Liver (tissue), 9 donors: Measurements from ENCODE around the gene TRNT1. TPM values are rescaled to one million over a fixed set of nuclear protein-coding genes. Genes with fewer than 3 reads are reported as not detected.

Experiments
- DNase-seq: peaks from one replicate; pipeline ENCODE4 v3.0.0-alpha.2; 2017; ENCODE audit warnings: low spot score
- H3K27ac ChIP-seq, 2 donors: one replicate each; pipeline ENCODE4 v1.7.0; 2013; ENCODE audit warnings: inconsistent platforms in 2 of 2, low read length in 2 of 2, control low read depth in 1 of 2, low read depth in 1 of 2, mild to moderate bottlenecking in 1 of 2
- H3K27me3 ChIP-seq, 4 donors: one replicate each; pipeline versions ENCODE4 v1.6.1 to v1.7.0; 2013; ENCODE audit warnings: low read length in 3 of 4, inconsistent platforms in 1 of 4, mild to moderate bottlenecking in 1 of 4, moderate library complexity in 1 of 4; ENCODE audit not compliant: control insufficient read depth in 4 of 4, insufficient read depth in 4 of 4
- H3K36me3 ChIP-seq, 4 donors: one replicate each; pipeline versions ENCODE4 v1.6.1 to v1.7.0; 2013; ENCODE audit warnings: low read length in 3 of 4, mild to moderate bottlenecking in 3 of 4, low read depth in 1 of 4, moderate library complexity in 1 of 4; ENCODE audit not compliant: control insufficient read depth in 4 of 4, insufficient read depth in 3 of 4
- H3K4me1 ChIP-seq, 4 donors: one replicate each; pipeline versions ENCODE4 v1.6.1 to v1.7.0; 2013; ENCODE audit warnings: low read length in 3 of 4, mild to moderate bottlenecking in 3 of 4, moderate library complexity in 1 of 4; ENCODE audit not compliant: control insufficient read depth in 4 of 4, insufficient read depth in 4 of 4
- H3K4me3 ChIP-seq, 3 donors: one replicate each; pipeline versions ENCODE4 v1.6.1 to v1.7.0; 2013; ENCODE audit warnings: low read length in 3 of 3, control low read depth in 1 of 3, low read depth in 1 of 3, mild to moderate bottlenecking in 1 of 3
- H3K9ac ChIP-seq, 2 donors: one replicate each; pipeline ENCODE4 v1.7.0; 2013; ENCODE audit warnings: low read length in 2 of 2, mild to moderate bottlenecking in 2 of 2, moderate library complexity in 2 of 2, control low read depth in 1 of 2, low read depth in 1 of 2
- H3K9me3 ChIP-seq, 4 donors: one replicate each; pipeline versions ENCODE4 v1.6.1 to v1.7.0; 2013; ENCODE audit warnings: low read length in 3 of 4; ENCODE audit not compliant: control insufficient read depth in 4 of 4
- ATF3 ChIP-seq: IDR thresholded peaks from 2 replicates; pipeline ENCODE4 v1.6.1; 2016; ENCODE audit warnings: antibody characterized with exemption
- CTCF ChIP-seq: fragments of 150-350 bp; IDR thresholded peaks from 2 replicates; pipeline ENCODE4 v1.5.1; 2017; ENCODE audit warnings: improper control_type of control experiment, low read depth, low read length; ENCODE audit not compliant: missing input control
- EGR1 ChIP-seq, 2 donors: IDR thresholded peaks; 2 replicates each; pipeline ENCODE4 v1.6.1; 2016 to 2018; ENCODE audit warnings: antibody characterized with exemption in 2 of 2, low read depth in 2 of 2
- FOXA1 ChIP-seq: IDR thresholded peaks from 2 replicates; pipeline ENCODE4 v1.6.1; 2016; ENCODE audit warnings: antibody characterized with exemption
- FOXA2 ChIP-seq: IDR thresholded peaks from 2 replicates; pipeline ENCODE4 v1.6.1; 2016; ENCODE audit warnings: antibody characterized with exemption
- GABPA ChIP-seq, 2 donors: IDR thresholded peaks in 1 of 2; conservative IDR thresholded peaks in 1 of 2; 2 replicates each; pipeline ENCODE4 v1.6.1; 2016; ENCODE audit warnings: antibody characterized with exemption in 2 of 2, mild to moderate bottlenecking in 1 of 2, moderate library complexity in 1 of 2
- HNF4A ChIP-seq, 2 donors: conservative IDR thresholded peaks; 2 replicates each; pipeline ENCODE4 v1.6.1; 2016; ENCODE audit warnings: antibody characterized with exemption in 2 of 2, mild to moderate bottlenecking in 2 of 2
- HNF4G ChIP-seq: IDR thresholded peaks from 2 replicates; pipeline ENCODE4 v1.6.1; 2016; ENCODE audit warnings: antibody characterized with exemption
- JUND ChIP-seq, 2 donors: IDR thresholded peaks; 2 replicates each; pipeline ENCODE4 v1.6.1; 2016; ENCODE audit warnings: antibody characterized with exemption in 2 of 2
- MAX ChIP-seq: IDR thresholded peaks from 2 replicates; pipeline ENCODE4 v1.6.1; 2016; ENCODE audit warnings: antibody characterized with exemption
- NR2F2 ChIP-seq: IDR thresholded peaks from 2 replicates; pipeline ENCODE4 v1.6.1; 2016; ENCODE audit warnings: antibody characterized with exemption
- RAD21 ChIP-seq, 2 donors: IDR thresholded peaks; 2 replicates each; pipeline ENCODE4 v1.6.1; 2016; ENCODE audit warnings: antibody characterized with exemption in 2 of 2, mild to moderate bottlenecking in 2 of 2
- REST ChIP-seq: IDR thresholded peaks from 2 replicates; pipeline ENCODE4 v1.6.1; 2016; ENCODE audit warnings: antibody characterized with exemption, mild to moderate bottlenecking
- RXRA ChIP-seq, 2 donors: IDR thresholded peaks; 2 replicates each; pipeline ENCODE4 v1.6.1; 2017 to 2018; ENCODE audit warnings: antibody characterized with exemption in 2 of 2, mild to moderate bottlenecking in 1 of 2
- SP1 ChIP-seq: IDR thresholded peaks from 2 replicates; pipeline ENCODE4 v1.6.1; 2018; ENCODE audit warnings: antibody characterized with exemption, mild to moderate bottlenecking
- TAF1 ChIP-seq: conservative IDR thresholded peaks from 2 replicates; pipeline ENCODE4 v1.6.1; 2016; ENCODE audit warnings: antibody characterized with exemption, mild to moderate bottlenecking
- YY1 ChIP-seq: IDR thresholded peaks from 2 replicates; pipeline ENCODE4 v1.6.1; 2016; ENCODE audit warnings: antibody characterized with exemption, mild to moderate bottlenecking
- ZBTB33 ChIP-seq: IDR thresholded peaks from 2 replicates; pipeline ENCODE4 v1.6.1; 2016; ENCODE audit warnings: antibody characterized with exemption
- WGBS: extraction: QIAGEN DNeasy Blood & Tissue Kit; methylation state at CpG from one replicate; pipeline ENCODE4 v1.1.7; 2013; 5-methylcytosine and 5-hydroxymethylcytosine counted together
- polyA plus RNA-seq, 2 donors: library from polyadenylated mRNA; stranded (reverse) in 1 of 2; unstranded in 1 of 2; fragments of 200-250 nt in 1 of 2; fragments of >200 nt in 1 of 2; fragmentation: Nextera tagmentation in 1 of 2; extraction: Ambion mirVana in 1 of 2; gene quantifications; one replicate each; pipeline versions ENCODE4 v1.2.1 to v1.2.3, GENCODE V29; 2013 to 2015
- total RNA-seq, 2 donors: library from RNA; depleted of rRNA; stranded (reverse); fragments of >200 nt; gene quantifications; one replicate each; pipeline ENCODE4 v1.2.3, GENCODE V29; 2014
- donor health status: healthy.
- donor health status: healthy.
- donor health status: healthy.
- donor health status: healthy.
- donor health status: healthy.

The TRNT1 gene
- total RNA-seq (10 to 100 TPM in 1 of 2 donors, 1 to 10 TPM in 1; 9.2 to 18.2 TPM), polyA plus RNA-seq (10 to 100 TPM in 1 of 2 donors, 1 to 10 TPM in 1; 6.4 to 13.5 TPM)

- DNase-seq = peak; percentile 97
- Histone ChIP-seq H3K27ac (peak within 1 kb of the TSS; percentile 95), H3K9me3 (no peaks in the 10 kb centered on the region), H3K4me3 (peak within 1 kb of the TSS; percentile 78 to 96 (median 81)), H3K9ac (peak within 1 kb of the TSS; percentile 71 to 99), H3K4me1 (peaks cover 0 to 12% (median 5%) of the 10 kb centered on the region in 4 donors), H3K36me3 (peaks cover 0 to 19% (median 14%) of the 10 kb centered on the region in 4 donors), H3K27me3 (no peaks in the 10 kb centered on the region)
- TF ChIP-seq JUND (IDR thresholded peaks at IDR 0.05) = no peak
- TF ChIP-seq HNF4G = no peak
- TF ChIP-seq ATF3 = no peak
- TF ChIP-seq CTCF = no peak
- TF ChIP-seq YY1 = no peak
- no peak for TF ChIP-seq FOXA1
- TF ChIP-seq SP1 = peak; percentile 54
- TF ChIP-seq REST = peak; percentile 17
- peak; percentile 90 for TF ChIP-seq EGR1 (IDR thresholded peaks at IDR 0.05; ENCODE audit: low read depth in 2 of 2)
- TF ChIP-seq GABPA (IDR thresholded peaks at IDR 0.05 in 1 of 2, conservative IDR thresholded peaks at IDR 0.05 in 1 of 2) = peak; percentile 48 to 86
- TF ChIP-seq HNF4A (conservative IDR thresholded peaks at IDR 0.05) = no peak
- no peak for TF ChIP-seq NR2F2
- TF ChIP-seq MAX = peak; percentile 42
- no peak for TF ChIP-seq FOXA2
- peak in 1 of 2 donors; percentile 2 for TF ChIP-seq RXRA (IDR thresholded peaks at IDR 0.05)
- TF ChIP-seq RAD21 (IDR thresholded peaks at IDR 0.05) = peak in 1 of 2 donors; percentile 27
- no peak for TF ChIP-seq ZBTB33
- TF ChIP-seq TAF1 = peak; percentile 36
- WGBS = under 1% methylated on average over 100 of the region's 100 CpGs
Observed at GRCh38 chr3:3126477-3127431, at the start of gene TRNT1. Gene TRNT1, plus strand, starts transcription at chr3:3126940. Its CDS starts 2,101 bp downstream, at chr3:3129041.
